Epithelial cell of esophagus (primary cell): ENCODE results near the gene COL13A1.
A peak's percentile ranks its signal among the peaks of the same experiment; 100 is the strongest.

Source experiments
- DNase-seq: peaks from one replicate; pipeline ENCODE4 v3.0.0; 2010; ENCODE audit warnings: low read depth
- H3K4me3 ChIP-seq: 2 replicates; pipeline ENCODE4 v1.5.1; 2011; ENCODE audit warnings: mild to moderate bottlenecking, low read length, control low read depth
- CTCF ChIP-seq: IDR thresholded peaks from 2 replicates; pipeline ENCODE4 v1.5.1; 2011; ENCODE audit warnings: low read depth, mild to moderate bottlenecking, low read length, control low read depth, inconsistent platforms; ENCODE audit not compliant: insufficient read depth; ENCODE audit errors: missing control alignments

COL13A1 gene

DNA sequence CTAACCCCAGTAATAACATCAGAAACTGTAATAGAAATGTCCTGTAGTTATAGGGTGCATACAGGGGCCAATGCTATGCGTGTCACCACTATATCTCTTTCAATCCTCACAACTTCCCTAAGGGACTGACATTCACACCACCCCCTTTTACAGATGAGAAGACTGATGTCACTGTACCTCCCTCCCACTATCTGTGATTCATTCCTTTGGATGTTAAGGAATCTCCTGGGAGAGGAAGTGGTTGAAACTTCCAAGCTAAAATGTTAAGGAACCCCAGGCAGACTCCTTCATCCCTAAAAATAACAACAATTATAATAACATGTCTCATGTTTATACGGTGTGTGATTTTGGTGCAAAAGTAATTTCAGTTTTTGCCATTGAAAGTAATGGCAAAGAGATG lies 5.4 kb downstream of the COL13A1 start:
- peak; percentile 63 for DNase-seq

DNA sequence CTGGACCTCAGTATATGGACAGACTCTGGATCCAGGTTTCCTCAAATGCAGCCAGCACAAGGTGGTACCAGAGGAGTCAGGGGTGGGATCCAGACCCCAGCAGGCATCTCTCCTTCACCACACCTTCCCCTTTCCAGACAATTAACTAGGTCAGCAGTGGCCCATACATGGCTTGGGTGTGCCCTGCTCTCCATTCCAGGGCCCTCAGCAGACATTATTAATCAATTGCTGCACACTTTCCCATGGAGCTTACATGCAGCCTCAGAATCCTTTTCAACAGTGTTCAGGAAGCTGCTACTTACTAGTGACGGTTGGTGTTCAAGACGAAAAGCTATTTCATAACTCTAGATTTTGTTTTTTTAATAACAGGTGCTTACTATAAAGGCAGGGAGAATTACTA lies 6.0 kb downstream of the COL13A1 start:
- no peak overlapping the region for H3K4me3 ChIP-seq
- no peak for TF ChIP-seq CTCF
- peak; percentile 36 for DNase-seq

More for the DNA sequence above, 5.4 kb downstream of the COL13A1 start:
- H3K4me3 ChIP-seq, result no peak overlapping the region
- no peak for TF ChIP-seq CTCF

DNA sequence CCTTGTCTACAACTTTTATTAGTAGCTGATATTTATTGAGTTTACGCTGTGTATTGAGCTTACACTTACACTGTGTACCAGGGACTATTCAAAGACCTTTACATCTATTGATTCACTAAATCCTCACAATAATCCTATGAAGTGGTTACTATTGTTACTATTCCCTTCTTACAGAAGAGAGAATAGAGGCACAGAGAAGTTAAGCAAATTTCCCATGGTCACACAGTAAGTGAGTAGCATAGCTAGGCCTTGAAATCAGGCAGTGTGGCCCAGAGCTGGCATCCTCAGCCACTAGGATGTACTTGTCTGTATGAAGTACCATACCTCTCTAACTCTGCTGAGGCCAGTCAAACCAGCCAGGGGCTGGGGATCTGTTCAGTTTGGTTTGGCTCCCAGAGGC lies 7.6 kb downstream of the COL13A1 start:
- H3K4me3 ChIP-seq, result no peak overlapping the region
- DNase-seq, result no peak
- TF ChIP-seq CTCF, result no peak

- H3K4me3 ChIP-seq, result no peak overlapping the region
- DNase-seq, result no peak
- TF ChIP-seq CTCF, result no peak
Measured at GRCh38 chr10:69810097-69810496, 8.4 kb downstream of the COL13A1 start.

- TF ChIP-seq CTCF, result no peak
- no peak for DNase-seq
- H3K4me3 ChIP-seq, result no peak overlapping the region
Measured at GRCh38 chr10:69810675-69811397, 9.1 kb downstream of the COL13A1 start.

DNA sequence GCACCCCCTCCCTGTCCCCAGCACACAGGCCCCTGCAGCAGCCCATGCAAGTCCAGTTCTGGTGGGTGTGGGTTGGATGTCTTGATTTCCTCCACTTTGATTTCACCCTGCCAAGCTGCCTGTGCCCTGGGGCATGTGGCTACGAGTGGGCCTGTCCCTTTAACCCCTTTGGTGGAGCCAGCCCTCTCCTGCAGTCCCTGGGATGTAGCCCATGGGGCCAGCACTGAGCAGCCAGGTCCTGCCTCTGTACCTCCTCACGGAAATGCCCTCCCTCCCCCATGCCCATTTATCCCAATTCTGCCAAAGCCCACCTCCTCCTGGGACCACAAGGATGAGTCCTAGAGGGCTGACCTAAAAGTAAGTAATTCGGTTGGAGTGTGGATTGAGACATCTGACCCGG lies 11.9 kb downstream of the COL13A1 start:
- DNase-seq, result no peak
- no peak for TF ChIP-seq CTCF
- H3K4me3 ChIP-seq, result no peak overlapping the region

- no peak for TF ChIP-seq CTCF
- H3K4me3 ChIP-seq, result no peak overlapping the region
- DNase-seq, result no peak
Measured at GRCh38 chr10:69814251-69814650, 12.5 kb downstream of the COL13A1 start.
